Tibial nerve (tissue), 4 donors: ENCODE measurements around the gene DENND2C.

Experiments
- EP300 ChIP-seq, 2 donors: sonication (generic); formaldehyde crosslinking; IDR thresholded peaks; one replicate each; pipeline ENCODE4 v1.6.1; 2017; ENCODE audit warnings: antibody characterized with exemption in 2 of 2, mild to moderate bottlenecking in 1 of 2
- POLR2A ChIP-seq, 2 donors: fragments of 450-650 bp; IDR thresholded peaks; one replicate each; pipeline ENCODE4 v1.6.1; 2017; ENCODE audit warnings: antibody characterized with exemption in 2 of 2, mild to moderate bottlenecking in 2 of 2, moderate library complexity in 2 of 2
- TF ChIP-seq, protein P1 (sequence below), 5 experiments: fragments of 200-600 bp in 3 of 5; fragments of 450-650 bp in 2 of 5; sonication (generic) in 3 of 5; IDR thresholded peaks; one replicate each; pipeline ENCODE4 v1.5.1; 2016 to 2019; ENCODE audit warnings: antibody characterized with exemption in 5 of 5, mild to moderate bottlenecking in 3 of 5, moderate library complexity in 2 of 5

- TF ChIP-seq, protein P1, sequence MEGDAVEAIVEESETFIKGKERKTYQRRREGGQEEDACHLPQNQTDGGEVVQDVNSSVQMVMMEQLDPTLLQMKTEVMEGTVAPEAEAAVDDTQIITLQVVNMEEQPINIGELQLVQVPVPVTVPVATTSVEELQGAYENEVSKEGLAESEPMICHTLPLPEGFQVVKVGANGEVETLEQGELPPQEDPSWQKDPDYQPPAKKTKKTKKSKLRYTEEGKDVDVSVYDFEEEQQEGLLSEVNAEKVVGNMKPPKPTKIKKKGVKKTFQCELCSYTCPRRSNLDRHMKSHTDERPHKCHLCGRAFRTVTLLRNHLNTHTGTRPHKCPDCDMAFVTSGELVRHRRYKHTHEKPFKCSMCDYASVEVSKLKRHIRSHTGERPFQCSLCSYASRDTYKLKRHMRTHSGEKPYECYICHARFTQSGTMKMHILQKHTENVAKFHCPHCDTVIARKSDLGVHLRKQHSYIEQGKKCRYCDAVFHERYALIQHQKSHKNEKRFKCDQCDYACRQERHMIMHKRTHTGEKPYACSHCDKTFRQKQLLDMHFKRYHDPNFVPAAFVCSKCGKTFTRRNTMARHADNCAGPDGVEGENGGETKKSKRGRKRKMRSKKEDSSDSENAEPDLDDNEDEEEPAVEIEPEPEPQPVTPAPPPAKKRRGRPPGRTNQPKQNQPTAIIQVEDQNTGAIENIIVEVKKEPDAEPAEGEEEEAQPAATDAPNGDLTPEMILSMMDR (IDR thresholded peaks at IDR 0.05), result no peak
- TF ChIP-seq POLR2A (IDR thresholded peaks at IDR 0.05), result no peak
- TF ChIP-seq EP300 (IDR thresholded peaks at IDR 0.05), result no peak
Observed at GRCh38 chr1:114700036-114700600, 30.3 kb upstream of the DENND2C start.
